K562 (cell line): ENCODE measurements around the gene C17orf75. TPM values are rescaled to one million over a fixed set of nuclear protein-coding genes. Genes with fewer than 3 reads are reported as not detected.
A peak's percentile ranks its signal among the peaks of the same experiment; 100 is the strongest.

Experiments
- CBX3 ChIP-seq, 2 experiments: IDR thresholded peaks; 1 replicate in 1 of 2; 2 replicates in 1 of 2; pipeline ENCODE4 v1.6.1; 2012; ENCODE audit warnings: inconsistent platforms in 2 of 2, low read length in 2 of 2, borderline replicate concordance in 1 of 2, control low read depth in 1 of 2
- CHD1 ChIP-seq: fragments of 200-600 bp; sonication (generic); IDR thresholded peaks from one replicate; pipeline ENCODE4 v1.6.1; 2012; ENCODE audit warnings: mild to moderate bottlenecking, moderate library complexity, low read length, inconsistent platforms
- DIDO1 ChIP-seq: fragments of 450-650 bp; IDR thresholded peaks from 2 replicates; pipeline ENCODE4 v1.6.1; 2016; ENCODE audit warnings: low read depth, missing biosample characterization, missing genetic modification characterization
- E2F6 ChIP-seq, 2 experiments: IDR thresholded peaks; 2 replicates each; pipeline ENCODE4 v1.6.1; 2011; ENCODE audit warnings: borderline replicate concordance in 1 of 2, control low read depth in 1 of 2, low read depth in 1 of 2, low read length in 1 of 2, mild to moderate bottlenecking in 1 of 2, mixed read lengths in 1 of 2, moderate library complexity in 1 of 2; ENCODE audit not compliant: insufficient read depth in 1 of 2, insufficient read length in 1 of 2, poor library complexity in 1 of 2, severe bottlenecking in 1 of 2; ENCODE audit errors: extremely low read depth in 1 of 2
- GTF2F1 ChIP-seq: IDR thresholded peaks from 2 replicates; pipeline ENCODE4 v1.6.1; 2011; ENCODE audit warnings: low read depth, low read length, improper control_type of control experiment
- HDAC3 ChIP-seq: fragments of 450-650 bp; IDR thresholded peaks from 2 replicates; pipeline ENCODE4 v1.6.1; 2018; ENCODE audit warnings: borderline replicate concordance, mild to moderate bottlenecking, moderate library complexity; ENCODE audit not compliant: partially characterized antibody
- KDM2B ChIP-seq: fragments of 250-450 bp; sonication (Bioruptor Pico); IDR thresholded peaks from 2 replicates; pipeline ENCODE4 v1.8.0; 2021; ENCODE audit warnings: mild to moderate bottlenecking, moderate library complexity
- KLF1 ChIP-seq: fragments of 450-650 bp; IDR thresholded peaks from 2 replicates; pipeline ENCODE4 v1.6.1; 2016; ENCODE audit warnings: missing genetic modification characterization, missing compliant biosample characterization
- NR2C2 ChIP-seq, 2 experiments: fragments of 200-800 bp in 1 of 2; sonication (Bioruptor generic) in 1 of 2; sonication (generic) in 1 of 2; formaldehyde crosslinking in 1 of 2; IDR thresholded peaks; 2 replicates each; pipeline versions ENCODE4 v1.6.1 to v1.8.0; 2016 to 2022; ENCODE audit warnings: mild to moderate bottlenecking in 1 of 2, missing compliant biosample characterization in 1 of 2, missing genetic modification characterization in 1 of 2, missing genetic modification reagents in 1 of 2
- RBM22 ChIP-seq: fragments of 200-400 bp; formaldehyde crosslinking; IDR thresholded peaks from 2 replicates; pipeline ENCODE4 v1.6.1; 2018; ENCODE audit warnings: low read length, low read depth; ENCODE audit not compliant: poor library complexity, severe bottlenecking
- SMARCE1 ChIP-seq: fragments of 450-650 bp; IDR thresholded peaks from 2 replicates; pipeline ENCODE4 v1.7.1; 2016; ENCODE audit warnings: mild to moderate bottlenecking
- ZNF384 ChIP-seq: IDR thresholded peaks from 2 replicates; pipeline ENCODE4 v1.6.1; 2012; ENCODE audit warnings: low read depth, low read length, improper control_type of control experiment
- ZNF639 ChIP-seq, 2 experiments: fragments of 200-800 bp in 1 of 2; sonication (Bioruptor generic) in 1 of 2; sonication (generic) in 1 of 2; formaldehyde crosslinking in 1 of 2; IDR thresholded peaks in 1 of 2; conservative IDR thresholded peaks in 1 of 2; 2 replicates each; pipeline versions ENCODE4 v1.5.0 to v1.6.1; 2016 to 2020; ENCODE audit warnings: missing compliant biosample characterization in 1 of 2, missing genetic modification characterization in 1 of 2, missing genetic modification reagents in 1 of 2
- polyA plus RNA-seq, 8 experiments: library from polyadenylated mRNA; depleted of rRNA in 4 of 8; stranded (reverse) in 5 of 8; unstranded in 3 of 8; fragments of >200 nt; fragmentation: Nextera tagmentation in 2 of 8; fragmentation: Illumina TruSeq in 1 of 8; extraction: Ambion mirVana in 2 of 8; extraction: Trizol in 1 of 8; gene quantifications; 2 replicates each; pipeline versions ENCODE4 v1.2.1 to v1.2.3, GENCODE V29; 2011 to 2014; ENCODE audit warnings: inconsistent platforms in 1 of 8, missing spikeins in 1 of 8
- total RNA-seq, 7 experiments: library from RNA; depleted of rRNA in 6 of 7; stranded (reverse); fragments of >200 nt in 6 of 7; fragmentation: Illumina TruSeq in 2 of 7; extraction: Trizol in 2 of 7; gene quantifications; 2 replicates each; pipeline versions ENCODE4 v1.2.1 to v1.2.3, GENCODE V29; 2011 to 2021; ENCODE audit warnings: low replicate concordance in 1 of 7
- TF ChIP-seq, protein P1 (sequence below): fragments of 450-650 bp; IDR thresholded peaks from 2 replicates; pipeline ENCODE4 v1.6.1; 2017; ENCODE audit warnings: antibody characterized with exemption, mild to moderate bottlenecking

Gene C17orf75
- total and polyA plus RNA-seq, 9 of the 15 experiments (the other 6 are each of a cell fraction or from before 2014, with no cell fraction given): 15.5 to 55.7 (median 18.5) TPM

- TF ChIP-seq NR2C2 (CRISPR knock-in tag; IDR thresholded peaks at IDR 0.05): peak; percentile 59; the same call in 1 of the 2 replicates
- peak; percentile 78 for TF ChIP-seq NR2C2 (tag; IDR thresholded peaks at IDR 0.05)
- TF ChIP-seq ZNF639 (CRISPR knock-in tag; conservative IDR thresholded peaks at IDR 0.05 in 1 of 2, IDR thresholded peaks at IDR 0.05 in 1 of 2): peak in 1 of 2 experiments; percentile 73; a peak in 2 of 4 replicates
- peak in 1 of 2 experiments; percentile 80; a peak in 2 of 3 replicates for TF ChIP-seq CBX3 (IDR thresholded peaks at IDR 0.05; ENCODE audit: borderline replicate concordance in 1 of 2, low read length in 2 of 2)
- peak; percentile 71; the same call in 1 of the 2 replicates for TF ChIP-seq KDM2B (CRISPR knock-in tag)
- peak; percentile 50; the same call in 1 of the 2 replicates for TF ChIP-seq ZNF384
- no peak for TF ChIP-seq SMARCE1
- TF ChIP-seq, protein P1, sequence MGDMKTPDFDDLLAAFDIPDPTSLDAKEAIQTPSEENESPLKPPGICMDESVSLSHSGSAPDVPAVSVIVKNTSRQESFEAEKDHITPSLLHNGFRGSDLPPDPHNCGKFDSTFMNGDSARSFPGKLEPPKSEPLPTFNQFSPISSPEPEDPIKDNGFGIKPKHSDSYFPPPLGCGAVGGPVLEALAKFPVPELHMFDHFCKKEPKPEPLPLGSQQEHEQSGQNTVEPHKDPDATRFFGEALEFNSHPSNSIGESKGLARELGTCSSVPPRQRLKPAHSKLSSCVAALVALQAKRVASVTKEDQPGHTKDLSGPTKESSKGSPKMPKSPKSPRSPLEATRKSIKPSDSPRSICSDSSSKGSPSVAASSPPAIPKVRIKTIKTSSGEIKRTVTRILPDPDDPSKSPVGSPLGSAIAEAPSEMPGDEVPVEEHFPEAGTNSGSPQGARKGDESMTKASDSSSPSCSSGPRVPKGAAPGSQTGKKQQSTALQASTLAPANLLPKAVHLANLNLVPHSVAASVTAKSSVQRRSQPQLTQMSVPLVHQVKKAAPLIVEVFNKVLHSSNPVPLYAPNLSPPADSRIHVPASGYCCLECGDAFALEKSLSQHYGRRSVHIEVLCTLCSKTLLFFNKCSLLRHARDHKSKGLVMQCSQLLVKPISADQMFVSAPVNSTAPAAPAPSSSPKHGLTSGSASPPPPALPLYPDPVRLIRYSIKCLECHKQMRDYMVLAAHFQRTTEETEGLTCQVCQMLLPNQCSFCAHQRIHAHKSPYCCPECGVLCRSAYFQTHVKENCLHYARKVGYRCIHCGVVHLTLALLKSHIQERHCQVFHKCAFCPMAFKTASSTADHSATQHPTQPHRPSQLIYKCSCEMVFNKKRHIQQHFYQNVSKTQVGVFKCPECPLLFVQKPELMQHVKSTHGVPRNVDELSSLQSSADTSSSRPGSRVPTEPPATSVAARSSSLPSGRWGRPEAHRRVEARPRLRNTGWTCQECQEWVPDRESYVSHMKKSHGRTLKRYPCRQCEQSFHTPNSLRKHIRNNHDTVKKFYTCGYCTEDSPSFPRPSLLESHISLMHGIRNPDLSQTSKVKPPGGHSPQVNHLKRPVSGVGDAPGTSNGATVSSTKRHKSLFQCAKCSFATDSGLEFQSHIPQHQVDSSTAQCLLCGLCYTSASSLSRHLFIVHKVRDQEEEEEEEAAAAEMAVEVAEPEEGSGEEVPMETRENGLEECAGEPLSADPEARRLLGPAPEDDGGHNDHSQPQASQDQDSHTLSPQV: peak; percentile 60; the same call in 1 of the 2 replicates
- peak; percentile 97 for TF ChIP-seq DIDO1 (tag)
- TF ChIP-seq HDAC3: peak; percentile 72
- TF ChIP-seq E2F6 (IDR thresholded peaks at IDR 0.05; ENCODE audit: borderline replicate concordance in 1 of 2, extremely low read depth in 1 of 2, insufficient read depth in 1 of 2, insufficient read length in 1 of 2, low read depth in 1 of 2, low read length in 1 of 2, poor library complexity in 1 of 2, severe bottlenecking in 1 of 2): peak in 1 of 2 experiments; percentile 80
- peak; percentile 81 for TF ChIP-seq RBM22
- TF ChIP-seq CHD1: no peak
- 0 out of 2 replicates have a peak, but pooled peaks have one; percentile 21 for TF ChIP-seq KLF1 (tag)
- TF ChIP-seq GTF2F1: 0 out of 2 replicates have a peak, but pooled peaks have one; percentile 33
These were observed at the start of gene C17orf75 (continued) for GRCh38 chr17:32341857-32342602.
